HG02642 (cell line): ENCODE data around the gene UCP2.
A peak's percentile ranks its signal among the peaks of the same experiment; 100 is the strongest.

Source experiments
- ATAC-seq: cut with Tn5 transposase; IDR thresholded peaks from one replicate; pipeline ENCODE4 v1.9.1; 2021; ENCODE audit warnings: mild to moderate bottlenecking; ENCODE audit not compliant: unreplicated experiment, poor library complexity

UCP2 gene

GRCh38 chr11:73982595-73982989 lies at the start of gene UCP2:
Gene UCP2 (minus strand): TSS chr11:73982843. CDS start chr11:73978378, 4,465 bp downstream.
- peak; percentile 65 for ATAC-seq

- no peak for ATAC-seq
These were observed 48.4 kb upstream of the UCP2 start for GRCh38 chr11:74030723-74031676.

- ATAC-seq: no peak
These were observed 43.0 kb upstream of the UCP2 start for GRCh38 chr11:74025467-74026166.

GRCh38 chr11:74024261-74025029 lies 41.8 kb upstream of the UCP2 start:
- ATAC-seq: no peak

GRCh38 chr11:74023276-74023675 lies 40.6 kb upstream of the UCP2 start:
- no peak for ATAC-seq

GRCh38 chr11:74022546-74022945 lies 39.9 kb upstream of the UCP2 start:
- ATAC-seq: no peak

- ATAC-seq: no peak
These were observed 39.4 kb upstream of the UCP2 start for GRCh38 chr11:74021998-74022397.

- ATAC-seq: peak; percentile 62
These were observed 37.9 kb upstream of the UCP2 start for GRCh38 chr11:74020539-74020938.

GRCh38 chr11:74019860-74020259 lies 37.2 kb upstream of the UCP2 start:
- ATAC-seq: peak; percentile 26

GRCh38 chr11:74019104-74019738 lies 36.6 kb upstream of the UCP2 start:
- ATAC-seq: no peak

GRCh38 chr11:74018331-74019005 lies 35.8 kb upstream of the UCP2 start:
- no peak for ATAC-seq

GRCh38 chr11:74017631-74018030 lies 35.0 kb upstream of the UCP2 start:
- no peak for ATAC-seq

GRCh38 chr11:74015919-74016684 lies 33.5 kb upstream of the UCP2 start:
- ATAC-seq: no peak

GRCh38 chr11:74014880-74015279 lies 32.2 kb upstream of the UCP2 start:
- no peak for ATAC-seq

- ATAC-seq: no peak
These were observed 30.5 kb upstream of the UCP2 start for GRCh38 chr11:74013141-74013540.

- ATAC-seq: no peak
These were observed 29.6 kb upstream of the UCP2 start for GRCh38 chr11:74012074-74012809.

GRCh38 chr11:74011360-74012073 lies 28.9 kb upstream of the UCP2 start:
- ATAC-seq: peak; percentile 63
